ENCODE measurements around the gene P2RX7.
"Not testable (repeated sequence)": the region's sequence is repeated elsewhere in the genome, so short reads cannot be mapped to it uniquely, and the experiment has no call there.

Gene P2RX7

GRCh38 chr12:121170611-121171260 lies 38.1 kb downstream of the P2RX7 start:
- no peak for DNase-seq (ENCODE audit: low read depth, low spot score)

- DNase-seq (ENCODE audit: low read depth, low spot score), result no peak
These were observed 39.5 kb downstream of the P2RX7 start for GRCh38 chr12:121172145-121172544.

- DNase-seq (ENCODE audit: low read depth, low spot score), result no peak
These were observed 42.9 kb downstream of the P2RX7 start for GRCh38 chr12:121175383-121176119.

- DNase-seq (ENCODE audit: low read depth, low spot score), result no peak
These were observed 44.3 kb downstream of the P2RX7 start for GRCh38 chr12:121176826-121177529.

GRCh38 chr12:121181181-121181580 lies 48.5 kb downstream of the P2RX7 start:
- no peak for DNase-seq (ENCODE audit: low read depth, low spot score)

GRCh38 chr12:121182222-121182893 lies 49.7 kb downstream of the P2RX7 start:
- no peak for DNase-seq (ENCODE audit: low read depth, low spot score)

- DNase-seq (ENCODE audit: low read depth, low spot score), result no peak
These were observed 51.7 kb downstream of the P2RX7 start for GRCh38 chr12:121184425-121184824.

- no peak for DNase-seq (ENCODE audit: low read depth, low spot score)
These were observed 52.6 kb downstream of the P2RX7 start for GRCh38 chr12:121184984-121185889.

GRCh38 chr12:121186826-121187225 lies 54.1 kb downstream of the P2RX7 start:
- DNase-seq (ENCODE audit: low read depth, low spot score), result no peak

GRCh38 chr12:121187501-121187900 lies 54.8 kb downstream of the P2RX7 start:
- no peak for DNase-seq (ENCODE audit: low read depth, low spot score)

GRCh38 chr12:121188227-121188626 lies 55.6 kb downstream of the P2RX7 start:
- DNase-seq (ENCODE audit: low read depth, low spot score), result no peak

GRCh38 chr12:121189131-121189530 lies 56.5 kb downstream of the P2RX7 start:
- DNase-seq (ENCODE audit: low read depth, low spot score), result no peak

- DNase-seq (ENCODE audit: low read depth, low spot score), result no peak
These were observed 57.0 kb downstream of the P2RX7 start for GRCh38 chr12:121189619-121190155.

GRCh38 chr12:121190523-121191031 lies 57.9 kb downstream of the P2RX7 start:
- DNase-seq (ENCODE audit: low read depth, low spot score), result no peak

GRCh38 chr12:121191151-121191550 lies 58.5 kb downstream of the P2RX7 start:
- DNase-seq (ENCODE audit: low read depth, low spot score), result no peak

GRCh38 chr12:121196902-121197301 lies 64.2 kb downstream of the P2RX7 start:
- DNase-seq (ENCODE audit: low read depth, low spot score), result no peak

- no peak for DNase-seq (ENCODE audit: low read depth, low spot score)
These were observed 66.3 kb downstream of the P2RX7 start for GRCh38 chr12:121198949-121199348.

- DNase-seq (ENCODE audit: low read depth, low spot score), result not testable (repeated sequence)
These were observed 68.5 kb downstream of the P2RX7 start for GRCh38 chr12:121201140-121201539.

GRCh38 chr12:121202407-121203355 lies 70.0 kb downstream of the P2RX7 start:
- no peak for DNase-seq (ENCODE audit: low read depth, low spot score)

All from activated CD4-positive, CD25-positive, alpha-beta regulatory T cell treated with anti-CD3 and anti-CD28 coated beads, Interleukin-2, amount 50 U/mL, for 16 hours (primary cell).